Muscle of back (tissue), 11 donors: ENCODE results near the gene RAB21. TPM values are rescaled to one million over a fixed set of nuclear protein-coding genes. Genes with fewer than 3 reads are reported as not detected.
"Not testable (repeated sequence)": the region's sequence is repeated elsewhere in the genome, so short reads cannot be mapped to it uniquely, and the experiment has no call there.

ENCODE experiments used
- DNase-seq, 3 donors: peaks; one replicate each; pipeline versions ENCODE4 v3.0.0 to v3.0.0-alpha.2; 2013
- polyA plus RNA-seq, 10 donors: library from polyadenylated mRNA; unstranded; fragments of 120-200 nt; gene quantifications; one replicate each; pipeline ENCODE4 v1.2.1, GENCODE V29; 2013; ENCODE audit not compliant: insufficient read length in 10 of 10

Gene RAB21
- polyA plus RNA-seq, 10 donors: 37.5 to 57.5 (median 47.7) TPM

DNA sequence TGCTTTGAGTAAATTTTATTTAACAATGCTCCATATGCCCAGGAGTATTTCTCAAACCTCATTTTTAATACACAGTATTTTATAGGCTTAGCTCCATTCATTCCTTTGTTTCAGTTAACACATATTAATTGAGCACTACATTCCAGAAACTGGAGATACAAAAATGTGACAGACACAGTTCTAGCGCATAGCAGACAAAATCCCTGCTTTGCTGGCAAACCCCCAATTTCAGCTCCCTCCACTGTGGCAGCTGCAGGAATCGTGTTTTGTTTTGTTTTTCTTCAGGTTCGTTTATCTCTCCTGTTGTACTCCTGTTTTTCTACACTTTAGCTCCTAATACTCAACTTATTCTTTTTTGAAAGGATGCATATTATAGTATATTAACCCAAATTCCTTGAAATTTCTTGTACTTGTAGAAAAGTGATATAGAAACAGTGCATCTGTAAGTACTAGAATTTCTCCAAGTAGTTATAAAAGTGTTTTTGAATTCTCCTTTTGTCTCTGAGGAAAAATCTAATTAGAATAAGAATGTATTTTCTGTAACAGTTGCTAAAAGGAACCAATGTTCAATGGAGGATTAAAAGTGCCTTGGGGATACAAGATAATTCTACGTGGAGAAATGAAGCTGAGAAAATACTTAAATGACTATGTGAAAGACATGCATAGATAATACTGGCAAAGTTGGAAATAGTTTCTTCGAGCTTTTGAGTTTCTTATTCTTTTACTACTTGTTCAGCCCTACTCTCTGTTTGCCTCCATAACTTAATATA is 6.4 kb upstream of the RAB21 start:
- DNase-seq: peak in 2 of 3 donors; percentile 10 to 31

DNA sequence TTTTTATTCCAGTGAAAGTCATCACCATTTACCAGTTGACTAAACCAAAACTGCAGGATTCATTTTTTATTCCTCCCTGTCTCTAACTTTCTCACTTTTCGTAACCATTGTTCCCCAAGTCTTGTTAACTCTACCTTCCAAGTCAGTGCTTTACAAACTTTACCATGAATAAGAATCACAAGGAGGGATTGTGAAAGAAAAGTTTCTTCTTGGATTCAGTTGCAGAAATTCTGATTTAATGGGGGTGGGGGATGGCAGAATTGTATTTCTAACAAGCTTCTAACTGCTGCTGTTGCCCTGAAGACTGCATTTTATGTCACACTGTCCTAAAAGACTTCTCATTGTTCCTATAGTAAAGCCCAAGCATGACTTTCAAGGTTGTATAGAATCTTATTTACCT is 5.0 kb upstream of the RAB21 start:
- no peak for DNase-seq

DNA sequence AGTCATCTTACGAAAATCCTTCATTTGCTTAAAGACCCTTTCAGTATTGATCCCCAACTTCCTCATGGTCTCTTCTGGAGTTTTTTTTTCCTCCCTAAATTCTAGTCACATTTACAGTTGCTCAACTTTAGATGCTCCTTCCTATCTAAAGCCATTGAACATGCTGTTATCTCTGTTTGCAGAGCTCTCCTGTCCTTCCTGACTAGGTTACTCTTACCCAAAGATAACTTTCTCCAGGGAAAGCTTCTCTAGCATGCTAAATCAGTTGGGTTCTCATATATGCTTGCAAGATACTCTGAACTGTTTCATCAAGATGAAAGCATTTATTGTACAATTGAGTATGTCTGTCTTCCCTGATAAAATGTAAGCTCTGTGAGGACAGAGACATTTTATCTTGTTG is 1.8 kb upstream of the RAB21 start:
- DNase-seq: no peak

DNA sequence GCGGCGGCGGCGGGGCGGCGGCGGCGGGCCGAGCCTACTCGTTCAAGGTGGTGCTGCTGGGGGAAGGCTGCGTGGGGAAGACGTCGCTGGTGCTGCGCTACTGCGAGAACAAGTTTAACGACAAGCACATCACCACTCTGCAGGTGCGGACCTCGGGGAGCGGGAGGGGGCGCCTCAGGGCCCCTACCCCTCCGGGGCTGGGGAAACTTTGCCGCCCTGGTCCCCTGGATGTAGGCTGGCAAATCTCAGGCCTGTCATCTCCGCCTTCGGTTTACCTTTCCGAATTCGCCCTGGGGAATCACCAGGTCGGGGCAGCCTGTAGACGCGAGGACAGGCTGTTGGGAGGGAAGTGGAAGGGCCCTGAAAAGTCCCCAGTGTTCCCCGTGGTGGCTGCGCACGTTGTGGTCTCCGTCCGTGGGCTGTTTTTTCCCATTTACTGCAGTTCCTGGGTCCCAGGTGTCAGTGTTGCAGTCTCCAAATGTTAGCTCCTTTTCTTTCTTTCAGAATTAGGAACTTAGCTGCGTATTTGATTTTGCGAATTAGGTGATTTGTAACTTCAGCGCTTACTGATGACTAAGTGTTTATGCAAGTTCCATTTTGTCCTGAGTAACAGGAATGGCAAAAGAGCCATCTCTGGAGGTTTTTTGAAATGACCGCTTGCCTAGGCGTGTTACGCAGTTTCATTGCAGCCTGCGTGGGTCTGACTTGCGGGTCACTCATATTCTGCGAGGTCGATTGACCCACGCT is 656 bp downstream of the RAB21 start:
- DNase-seq: peak; percentile 20 to 84 (median 41)

DNA sequence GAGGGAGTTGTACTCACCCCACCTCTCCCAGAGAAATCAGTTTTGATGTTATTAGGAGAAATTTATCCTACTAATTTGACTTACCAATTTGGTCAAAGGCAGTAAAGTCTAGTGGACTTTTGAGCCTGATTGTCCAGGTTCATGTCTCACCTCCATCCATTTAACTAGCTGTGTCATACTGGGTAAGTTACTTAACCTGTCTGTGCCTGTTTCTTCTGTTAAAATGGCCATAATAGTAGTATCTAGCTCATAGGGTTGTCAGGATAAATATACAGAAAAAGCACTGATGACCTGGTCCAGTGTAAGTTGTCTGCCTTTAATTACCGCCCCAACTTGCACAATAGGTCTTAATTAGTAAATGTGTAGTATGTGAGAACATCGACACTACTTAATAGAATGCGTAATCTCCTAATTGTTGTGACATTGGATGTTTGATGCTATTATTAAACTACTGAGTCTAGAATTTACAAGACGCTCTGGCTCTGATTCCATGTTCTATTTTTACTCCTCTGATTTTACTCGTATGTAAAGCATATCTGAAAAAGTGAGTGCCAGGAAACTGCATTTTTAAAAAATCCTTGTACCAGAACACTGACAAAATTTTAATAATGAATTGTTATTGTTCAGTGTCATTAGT is 1.5 kb downstream of the RAB21 start:
- DNase-seq: peak in 2 of 3 donors; percentile 45 to 58

DNA sequence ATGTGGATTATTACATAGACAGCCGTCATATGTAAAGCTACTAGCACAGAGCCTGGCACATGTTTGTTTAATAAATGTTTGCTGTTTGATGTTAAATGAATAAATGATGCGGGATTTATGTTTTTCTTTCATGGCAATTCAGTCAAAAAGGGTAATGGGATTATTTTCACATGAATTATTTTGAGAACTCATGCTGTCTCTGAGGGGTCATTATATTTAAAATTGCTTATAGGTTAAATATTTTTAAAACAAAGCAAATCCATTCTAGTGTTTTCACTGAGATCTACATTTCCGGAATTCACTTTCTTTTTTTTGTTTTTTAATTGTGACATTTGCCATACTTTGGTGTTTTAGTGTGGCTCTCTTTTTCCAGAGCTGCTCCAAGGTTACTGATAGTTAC is 5.3 kb downstream of the RAB21 start:
- DNase-seq: no peak

DNA sequence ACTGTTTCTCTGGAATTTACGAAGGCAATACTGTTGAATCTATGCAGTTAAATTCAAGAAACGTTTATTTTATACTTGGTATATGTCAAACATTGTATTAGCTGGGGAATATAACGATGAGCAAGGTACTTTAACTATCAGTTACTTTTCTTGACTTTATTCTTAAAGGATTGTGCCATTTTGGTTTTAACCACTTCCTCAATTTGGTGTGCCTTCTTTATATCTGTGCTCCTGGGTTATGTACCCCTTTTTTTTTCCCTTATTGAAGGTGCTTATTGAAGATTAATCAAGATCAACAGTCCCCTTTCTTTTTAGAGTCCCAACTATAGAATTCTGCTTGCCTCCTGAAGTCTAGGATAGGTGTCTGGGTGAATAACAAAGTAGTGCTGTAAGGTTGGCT is 5.8 kb downstream of the RAB21 start:
- DNase-seq: no peak

DNA sequence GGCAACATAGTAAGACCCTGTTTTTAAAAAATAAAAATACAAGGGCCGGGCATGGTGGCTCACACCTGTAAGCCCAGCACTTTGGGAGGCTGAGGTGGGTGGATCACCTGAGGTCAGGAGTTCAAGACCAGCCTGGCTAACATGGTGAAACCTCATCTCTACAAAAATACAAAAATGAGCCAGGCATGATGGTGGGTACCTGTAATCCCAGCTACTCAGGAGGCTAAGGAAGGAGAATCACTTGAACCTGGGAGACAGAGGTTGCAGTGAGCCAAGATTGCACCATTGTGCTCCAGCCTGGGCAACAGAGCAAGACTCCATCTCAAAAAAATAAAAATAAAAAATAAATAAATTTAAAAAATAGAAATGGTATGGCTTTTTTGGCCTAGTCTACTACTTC is 6.7 kb downstream of the RAB21 start:
- not testable (repeated sequence) for DNase-seq

DNA sequence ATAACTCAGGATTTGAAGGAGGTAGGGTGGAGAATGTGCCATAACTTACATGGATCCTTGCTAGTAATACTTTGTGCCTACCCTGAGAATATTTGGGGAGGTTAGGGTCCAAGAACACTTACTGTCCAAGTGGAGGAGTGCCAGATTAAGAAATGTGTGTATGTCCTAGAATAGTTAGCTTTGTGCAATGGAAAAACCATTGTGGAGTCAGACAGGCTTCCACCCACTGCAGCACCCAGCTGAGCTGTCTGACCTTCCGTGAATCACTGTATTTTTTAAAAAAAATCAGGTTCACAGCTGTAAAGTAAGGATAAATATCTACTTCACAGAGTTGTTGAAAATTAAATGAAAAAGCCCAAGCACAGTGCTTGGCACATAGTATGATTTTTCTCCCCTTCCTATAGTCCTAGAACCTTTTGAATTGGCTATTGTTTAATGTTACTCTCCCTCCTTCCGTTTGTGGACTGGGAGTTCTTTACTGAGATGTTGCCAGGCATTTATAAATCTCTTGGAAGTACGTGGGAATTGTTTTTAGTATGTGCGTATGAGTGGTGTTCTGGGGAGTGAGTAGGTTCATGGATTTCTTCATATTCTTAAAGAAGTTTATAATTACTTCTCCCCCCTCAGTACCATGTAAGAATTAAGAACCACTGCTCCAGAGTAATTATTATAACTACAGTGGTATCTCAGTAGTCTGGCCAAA is 9.2 kb downstream of the RAB21 start:
- DNase-seq: no peak

DNA sequence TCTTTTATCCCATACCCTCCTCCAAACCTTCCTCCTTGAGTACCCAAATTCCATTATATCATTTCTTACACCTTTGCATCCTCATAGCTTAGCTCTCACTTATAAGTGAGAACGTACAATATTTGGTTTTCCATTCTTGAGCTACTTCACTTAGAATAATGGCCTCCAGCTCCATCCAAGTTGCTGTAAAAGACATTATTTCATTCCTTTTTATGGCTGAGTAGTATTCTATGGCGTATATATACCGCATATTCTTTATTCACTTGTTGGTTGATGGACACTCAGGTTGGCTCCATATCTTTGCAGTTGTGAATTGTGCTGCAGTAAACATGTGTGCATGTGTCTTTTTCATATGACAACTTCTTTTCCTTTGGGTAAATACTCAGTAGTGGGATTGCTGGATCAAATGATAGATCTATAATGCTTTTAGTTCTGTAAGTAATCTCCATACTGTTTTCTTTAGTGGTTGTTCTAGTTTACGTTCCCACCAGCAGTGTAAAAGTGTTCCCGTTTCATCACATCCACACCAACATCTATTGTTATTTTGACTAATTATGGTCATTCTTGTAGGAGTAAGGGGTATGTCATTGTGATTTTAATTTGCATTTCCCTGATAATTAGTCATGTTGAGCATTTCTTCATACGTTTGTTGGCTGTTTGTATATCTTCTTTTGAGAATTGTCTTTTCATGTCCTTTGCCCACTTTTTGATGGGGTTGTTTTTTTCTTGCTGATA is 10.1 kb downstream of the RAB21 start:
- DNase-seq: no peak

DNA sequence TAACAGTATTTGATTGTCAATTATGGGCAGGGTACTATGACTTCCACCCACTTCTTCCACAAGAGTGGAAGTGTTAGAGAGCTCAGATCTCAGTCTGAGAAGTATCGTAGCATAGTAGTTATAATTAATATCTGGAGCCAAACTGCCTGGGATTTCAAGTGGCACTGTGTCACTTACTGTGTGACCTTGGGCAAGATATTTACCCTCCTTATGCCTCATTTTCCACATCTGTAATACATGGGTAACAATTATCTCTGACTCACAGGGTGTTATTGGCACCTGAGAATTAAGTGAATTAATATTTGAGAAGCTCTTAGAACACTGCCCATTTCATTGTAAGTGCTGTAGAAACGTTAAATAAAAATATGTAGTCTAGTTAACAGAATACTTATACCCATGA is 11.5 kb downstream of the RAB21 start:
- no peak for DNase-seq

DNA sequence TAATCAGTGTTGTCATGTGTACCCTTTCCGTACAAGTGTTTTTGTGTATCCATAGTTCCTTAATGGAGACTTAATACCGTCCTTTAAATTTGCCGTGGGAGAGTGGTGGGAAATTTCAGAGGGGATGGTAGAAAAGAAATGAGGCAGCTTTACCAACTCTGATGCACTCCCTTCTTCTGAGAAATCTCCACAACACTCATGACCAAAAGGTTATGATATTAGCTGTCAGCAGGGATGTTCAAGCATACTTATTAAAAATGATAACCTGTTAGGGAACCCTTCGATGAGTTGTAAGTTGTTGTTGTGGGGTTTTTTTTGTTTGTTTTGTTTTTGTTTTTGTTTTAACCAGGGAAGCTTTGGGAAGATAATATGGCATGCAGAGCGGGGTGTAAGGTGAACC is 12.5 kb downstream of the RAB21 start:
- no peak for DNase-seq

DNA sequence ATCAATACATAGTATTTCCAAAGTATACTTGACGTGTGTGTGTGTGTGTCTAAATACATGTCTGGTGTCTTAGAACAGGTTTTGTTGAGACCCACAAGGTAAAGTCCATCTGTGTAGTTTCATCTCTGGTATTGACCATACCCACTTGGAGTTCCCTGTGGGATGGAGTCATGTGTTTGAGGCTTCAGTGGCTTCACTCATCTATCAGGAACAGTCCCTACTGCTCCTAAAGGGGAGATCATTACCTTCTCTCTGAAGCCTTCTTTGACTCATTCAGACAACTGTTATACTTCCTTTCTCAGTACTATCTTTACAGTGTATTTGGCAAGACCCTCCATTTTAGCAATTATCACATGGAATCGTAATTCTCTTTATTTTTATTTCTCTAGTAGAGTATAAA is 14.2 kb downstream of the RAB21 start:
- DNase-seq: no peak

DNA sequence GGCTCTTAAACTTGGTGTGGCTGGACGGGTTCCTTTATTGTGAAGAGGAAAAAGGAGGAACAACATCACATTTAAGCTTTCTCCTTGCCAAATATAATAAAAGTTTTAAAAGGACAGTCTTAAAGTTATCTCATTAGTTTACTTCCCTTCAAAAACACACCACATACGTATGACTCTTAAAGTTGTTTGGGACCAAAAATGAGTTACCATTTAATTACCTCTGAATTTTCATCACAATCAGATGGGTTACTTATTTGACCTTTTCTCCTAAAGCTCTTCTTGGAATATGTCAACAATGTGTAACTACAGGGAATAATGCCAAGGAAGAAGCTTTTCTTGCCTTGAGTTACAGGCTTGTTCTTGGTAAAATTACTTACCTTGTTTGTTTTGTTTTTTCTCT is 16.4 kb downstream of the RAB21 start:
- DNase-seq: no peak

DNA sequence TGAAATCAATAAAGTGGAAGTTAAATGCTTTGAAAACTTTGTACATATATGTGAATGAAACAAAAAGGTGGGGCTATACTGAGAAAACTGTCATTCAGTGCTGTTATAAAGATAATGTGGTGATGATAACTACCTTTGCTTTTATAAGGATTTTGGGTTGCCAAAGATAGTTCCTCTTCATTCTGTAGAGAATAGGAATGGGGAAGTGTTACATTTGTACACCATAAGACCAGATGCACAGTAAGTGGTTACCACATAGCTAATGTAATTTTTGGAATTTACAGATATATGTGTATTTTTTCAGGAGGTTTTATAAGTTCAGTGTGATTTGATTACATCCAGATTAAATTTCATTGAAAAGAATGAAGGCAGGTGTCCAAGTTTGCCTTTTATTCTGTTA is 18.1 kb downstream of the RAB21 start:
- DNase-seq: no peak

DNA sequence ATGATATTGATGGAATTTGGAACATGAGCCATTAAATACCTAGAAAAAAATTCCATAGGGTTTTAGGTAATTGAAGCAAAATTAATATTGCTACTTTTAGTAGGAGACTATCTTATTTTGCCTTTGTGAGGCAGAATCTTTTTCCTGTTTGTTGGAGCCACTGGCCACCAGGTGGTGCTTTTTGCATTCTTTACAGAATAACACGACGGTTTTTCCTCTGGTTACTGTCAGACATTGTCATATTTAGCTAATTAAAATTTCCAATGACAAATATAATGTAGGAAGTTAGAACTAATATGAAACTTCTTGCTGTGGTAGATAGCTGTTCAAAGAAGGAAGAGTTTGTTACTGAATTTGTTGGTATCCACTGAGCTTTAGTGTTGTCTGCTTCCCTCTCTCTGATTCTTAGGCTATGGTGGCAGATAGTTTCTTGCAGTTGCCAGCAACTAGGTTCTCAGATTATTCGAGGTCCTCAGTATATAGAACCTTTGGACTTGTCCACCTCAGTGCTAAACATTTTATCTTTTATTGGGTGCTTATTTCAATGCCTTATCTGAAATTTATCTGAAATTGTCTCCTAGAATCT is 25.7 kb downstream of the RAB21 start:
- peak; percentile 22 to 52 (median 34) for DNase-seq

DNA sequence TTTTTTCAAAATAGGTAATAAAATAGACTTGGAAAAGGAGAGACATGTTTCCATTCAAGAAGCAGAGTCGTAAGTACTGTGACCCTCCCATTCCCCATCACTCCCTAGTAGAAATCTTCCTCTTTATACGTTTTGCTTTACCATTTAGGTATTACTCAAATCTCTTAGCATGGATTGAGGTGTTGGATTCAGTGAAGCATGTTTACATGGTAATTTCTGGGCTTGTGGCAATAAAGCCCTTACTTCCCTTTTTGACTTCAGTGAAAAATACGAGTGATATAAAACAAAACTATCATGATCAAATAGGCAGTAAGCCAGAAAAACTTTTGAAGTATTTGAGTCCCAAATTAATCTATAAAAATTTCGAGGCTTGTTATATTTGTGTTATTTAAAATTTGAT is 27.4 kb downstream of the RAB21 start:
- no peak for DNase-seq

DNA sequence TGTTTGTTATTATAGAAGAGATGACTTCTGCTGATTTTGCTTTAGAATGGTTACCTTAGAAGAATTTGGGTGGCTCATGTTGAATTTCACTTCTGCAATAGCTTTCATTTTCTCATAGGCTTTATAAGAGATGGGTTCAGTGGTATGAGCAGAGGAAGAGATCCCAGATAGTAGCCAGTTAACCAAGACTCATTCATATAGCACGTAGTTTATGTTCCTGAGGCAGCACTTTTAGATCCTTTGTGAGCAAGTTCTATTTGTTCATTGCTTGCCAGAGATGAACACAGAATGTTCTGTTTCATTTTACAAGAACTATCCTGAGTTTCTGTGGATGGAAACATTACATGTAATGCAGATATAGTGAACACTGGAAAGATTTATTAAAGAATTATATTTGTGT is 32.2 kb downstream of the RAB21 start:
- no peak for DNase-seq

DNA sequence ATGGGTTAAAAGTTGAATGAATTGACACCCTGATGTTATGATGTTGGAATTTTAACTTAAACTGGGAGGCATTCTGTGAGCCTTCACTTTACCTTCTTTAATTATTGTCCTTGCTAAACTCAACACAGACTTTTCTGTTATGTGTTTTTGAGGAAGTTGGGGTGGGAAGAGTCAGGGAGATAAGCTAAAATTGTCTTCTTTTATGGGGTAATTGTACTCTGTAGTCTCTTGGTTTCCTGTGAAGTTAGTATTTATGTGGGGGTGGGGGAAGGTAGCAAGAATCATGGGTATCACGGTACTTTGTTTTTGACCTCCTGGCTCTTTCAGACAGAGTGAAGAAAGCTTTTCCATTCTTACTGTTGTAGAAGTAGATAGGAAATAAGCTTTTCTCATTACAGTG is 32.9 kb downstream of the RAB21 start:
- no peak for DNase-seq

DNA sequence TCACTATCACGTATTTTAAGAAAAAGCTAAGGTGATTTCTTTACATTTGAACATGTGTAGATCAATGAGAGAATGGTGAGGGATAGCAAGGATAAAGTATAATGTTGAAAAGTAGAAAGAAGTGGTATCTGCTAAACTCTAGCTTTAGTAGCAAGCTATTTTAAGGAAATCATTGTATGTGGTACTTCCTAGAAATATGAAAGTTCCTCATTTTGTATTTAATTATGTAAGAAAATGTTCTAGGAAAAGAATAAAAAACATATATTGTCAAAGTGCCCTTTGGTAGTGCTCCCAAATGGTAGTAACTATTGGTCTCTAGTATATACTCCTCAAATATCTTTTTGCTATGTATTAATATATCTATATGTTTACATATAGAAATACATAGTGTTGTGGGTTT is 35.7 kb downstream of the RAB21 start:
- no peak for DNase-seq

DNA sequence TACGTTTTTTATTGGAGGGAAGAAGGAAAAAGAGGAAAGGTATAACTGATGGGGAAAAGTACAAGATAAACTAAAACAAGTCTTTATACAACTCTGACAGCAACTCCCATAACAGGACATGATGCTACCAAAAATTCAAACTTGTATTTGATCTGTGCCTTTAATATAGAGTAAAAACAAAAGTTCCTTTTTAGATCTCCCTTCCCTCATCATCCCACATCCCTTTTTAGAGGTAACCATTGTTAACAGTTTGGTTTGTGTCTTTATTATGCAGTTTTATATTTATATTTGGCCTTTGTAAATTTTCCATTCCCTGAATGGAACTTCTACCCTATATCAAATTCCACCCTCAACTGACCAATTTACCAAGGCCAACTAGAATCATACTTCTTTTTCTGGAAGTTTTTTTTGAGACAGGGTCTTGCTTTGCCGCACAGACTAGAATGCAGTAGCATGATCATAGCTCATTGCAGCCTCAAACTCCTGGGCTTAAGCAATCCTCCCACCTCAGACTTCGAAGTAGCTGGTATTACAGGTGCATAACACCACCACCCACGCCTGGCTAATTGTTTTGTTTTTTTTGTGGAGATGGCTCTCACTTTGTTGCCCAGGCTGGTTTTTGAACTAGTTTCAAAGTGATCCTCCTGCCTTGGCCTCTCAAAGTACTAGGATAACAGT is 36.9 kb downstream of the RAB21 start:
- DNase-seq: no peak
